GM18526 (cell line): ENCODE results near the gene PCGF5.

Source experiments
- POLR2A ChIP-seq: IDR thresholded peaks from 3 replicates; pipeline ENCODE4 v1.6.1; 2011; ENCODE audit not compliant: insufficient read length; ENCODE audit errors: extremely low read depth

PCGF5 gene

DNA sequence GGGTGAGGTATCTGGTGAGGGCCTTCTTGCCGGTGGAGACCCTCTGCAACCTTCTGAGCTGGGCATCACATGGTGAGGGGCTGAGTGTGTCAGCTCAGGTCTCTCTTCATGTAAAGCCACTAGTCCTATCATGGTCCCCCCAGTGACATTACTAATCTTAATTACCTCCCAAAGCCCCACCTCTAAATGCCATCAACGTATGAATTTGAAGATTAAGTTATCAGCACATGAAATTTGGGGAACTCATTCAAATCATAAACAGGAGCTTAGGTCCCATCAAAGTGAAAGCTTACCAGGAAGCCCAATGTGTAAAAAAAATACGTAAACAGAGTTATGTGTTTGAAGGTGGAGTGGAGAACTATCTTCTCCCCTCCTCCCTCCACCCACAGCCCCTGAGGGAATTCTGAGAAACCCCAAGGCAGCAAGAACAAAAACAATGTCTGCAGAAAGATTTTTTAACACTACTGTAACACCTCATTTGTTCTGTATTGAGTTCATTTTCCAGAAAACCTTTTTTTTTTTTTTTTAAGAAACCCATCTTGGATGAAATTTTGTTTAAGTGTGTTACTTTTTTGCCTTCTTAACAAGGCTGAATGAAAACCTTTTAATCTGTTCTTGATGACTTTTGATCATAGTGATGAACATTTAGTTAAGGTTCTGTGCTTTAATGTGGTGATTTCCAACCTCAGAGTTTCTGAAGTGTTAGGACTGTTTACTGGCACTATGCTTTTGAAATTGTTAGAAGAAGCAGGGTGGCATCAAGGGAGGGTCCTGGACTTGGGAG is 19.1 kb upstream of the PCGF5 start:
- TF ChIP-seq POLR2A: no peak

DNA sequence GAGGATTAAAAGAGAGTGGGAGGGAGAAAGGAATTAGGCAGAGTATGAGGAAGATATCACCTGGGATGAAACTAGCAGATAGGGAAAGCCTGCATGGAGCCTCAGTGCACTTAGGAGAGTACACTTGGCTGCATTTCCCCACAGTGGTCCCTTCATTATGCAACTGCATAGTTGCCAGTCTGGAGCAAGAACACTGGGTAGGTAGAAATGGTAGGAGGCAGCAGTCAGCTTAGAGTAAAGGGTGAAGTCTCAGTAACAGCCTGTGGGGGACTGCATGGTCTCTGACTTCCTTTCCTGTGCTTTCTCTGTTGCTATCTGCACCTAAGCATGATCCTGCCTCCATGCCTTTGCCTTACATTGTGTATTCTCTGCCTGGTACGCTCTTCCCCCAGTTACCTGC is 14.0 kb upstream of the PCGF5 start:
- no peak for TF ChIP-seq POLR2A

- TF ChIP-seq POLR2A: no peak
Observed at GRCh38 chr10:91206837-91207474, 13.5 kb upstream of the PCGF5 start.

DNA sequence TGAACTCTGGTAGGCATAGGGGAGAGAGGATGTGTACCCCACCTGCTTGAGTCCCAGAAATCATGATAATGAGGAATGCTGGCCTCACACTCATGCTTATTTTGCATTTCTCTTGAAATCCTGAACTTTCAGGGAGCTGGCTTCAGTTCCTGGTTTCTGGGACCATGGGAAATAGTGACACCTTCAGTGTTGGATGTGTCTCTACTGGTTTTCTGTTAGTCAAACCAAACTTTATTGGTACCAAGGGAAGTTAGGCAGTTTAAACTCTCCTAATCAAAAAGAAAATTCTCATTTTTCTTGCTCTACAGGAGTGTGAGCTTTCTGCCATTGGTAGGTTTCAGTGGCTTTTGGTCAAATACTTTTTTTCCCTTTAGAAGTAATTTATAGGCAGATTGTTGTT is 11.8 kb upstream of the PCGF5 start:
- TF ChIP-seq POLR2A: no peak

DNA sequence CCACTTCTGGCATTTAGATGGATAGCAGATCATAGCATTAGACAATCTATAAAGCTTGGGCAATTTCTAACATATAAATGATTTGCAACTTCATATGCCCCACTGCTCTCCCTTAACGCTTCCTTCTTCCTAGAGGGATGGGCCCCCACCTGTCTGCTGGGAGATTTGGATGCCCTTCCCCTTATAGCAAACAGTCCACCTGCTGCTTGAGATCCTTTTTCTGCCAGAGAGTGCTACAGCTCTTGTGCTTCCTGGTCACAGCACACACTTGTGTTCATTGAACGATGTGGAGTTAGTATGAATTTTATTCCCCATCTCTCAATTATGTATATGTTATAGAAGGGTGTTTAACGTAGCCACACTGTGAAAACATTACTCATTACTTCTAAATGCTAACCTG is 10.4 kb upstream of the PCGF5 start:
- no peak for TF ChIP-seq POLR2A

- TF ChIP-seq POLR2A: no peak
Observed at GRCh38 chr10:91210435-91210834, 10.0 kb upstream of the PCGF5 start.

- no peak for TF ChIP-seq POLR2A
Observed at GRCh38 chr10:91211675-91212074, 8.8 kb upstream of the PCGF5 start.

GRCh38 chr10:91214911-91215310 is 5.6 kb upstream of the PCGF5 start:
- no peak for TF ChIP-seq POLR2A

DNA sequence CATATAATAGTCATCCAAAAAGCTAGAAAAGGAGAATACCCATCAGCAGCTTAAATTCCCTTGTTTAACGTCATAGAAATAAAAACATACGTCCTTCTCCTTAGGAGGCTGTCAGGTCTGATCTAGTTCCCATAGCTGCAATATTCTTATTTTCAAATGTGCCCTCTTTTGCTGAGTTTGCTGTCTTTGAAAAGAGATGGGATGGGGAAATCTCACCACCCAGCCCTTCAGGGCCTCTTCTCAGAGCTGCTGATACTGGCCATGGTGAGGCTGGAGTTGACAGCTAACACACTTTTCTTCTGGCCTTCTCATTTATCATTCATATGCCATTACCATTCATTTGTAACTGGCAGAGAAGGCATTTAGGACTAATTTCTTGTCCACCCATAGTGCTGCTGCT is 5.1 kb upstream of the PCGF5 start:
- no peak for TF ChIP-seq POLR2A

GRCh38 chr10:91219371-91220193 is 881 bp upstream of the PCGF5 start:
- TF ChIP-seq POLR2A: no peak

- no peak for TF ChIP-seq POLR2A
Observed at GRCh38 chr10:91220954-91221675, 652 bp downstream of the PCGF5 start.

GRCh38 chr10:91226093-91226492 is 5.6 kb downstream of the PCGF5 start:
- TF ChIP-seq POLR2A: no peak

DNA sequence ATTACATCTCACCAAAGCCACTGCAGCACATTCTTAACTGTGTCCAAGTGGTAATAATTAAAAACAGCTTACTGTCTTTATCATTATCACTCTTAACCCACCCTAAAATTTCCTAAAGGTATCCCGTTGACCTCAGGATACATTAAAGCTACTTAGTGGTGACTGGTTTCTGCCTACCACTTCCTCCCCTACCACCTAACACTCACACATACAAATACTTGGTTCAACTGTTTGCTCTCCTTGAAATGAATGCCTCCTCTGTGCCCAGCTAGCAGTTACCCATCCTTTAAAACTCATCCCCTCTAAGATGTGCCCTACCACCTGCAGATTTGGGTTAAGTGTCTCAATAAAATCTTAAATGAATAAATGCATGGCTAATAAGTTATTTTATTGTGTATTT is 7.1 kb downstream of the PCGF5 start:
- TF ChIP-seq POLR2A: no peak

- TF ChIP-seq POLR2A: no peak
Observed at GRCh38 chr10:91229683-91230082, 9.2 kb downstream of the PCGF5 start.

DNA sequence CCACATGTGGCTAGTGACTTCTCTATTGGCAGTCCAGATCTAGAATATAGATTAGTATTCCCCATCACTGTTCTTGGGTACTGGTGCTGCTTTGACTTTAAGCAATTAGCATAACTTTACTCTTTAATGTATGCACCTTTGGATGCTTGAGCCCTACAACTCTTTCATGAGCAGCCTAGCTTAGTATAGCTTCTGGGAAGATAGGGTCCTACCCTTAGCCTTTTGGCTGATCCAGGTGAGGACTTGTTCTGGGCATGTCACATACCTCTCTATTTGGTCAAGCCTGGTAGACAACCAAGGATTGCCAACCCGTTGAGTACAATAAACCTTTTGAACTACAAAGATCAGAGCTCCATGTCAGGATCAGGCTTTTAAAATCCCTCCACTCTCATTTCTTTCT is 17.7 kb downstream of the PCGF5 start:
- TF ChIP-seq POLR2A: no peak
